NCI-H2171 (cell line): ENCODE results near the gene METTL8.

Experiments
- DNase-seq: peaks from one replicate; lab custom pipeline; 2025; lab: John Stamatoyannopoulos, UW

Gene METTL8

GRCh38 chr2:171309455-171310286, 124.1 kb downstream of the METTL8 start:
- no peak for DNase-seq

- DNase-seq: no peak
These were observed 125.3 kb downstream of the METTL8 start for GRCh38 chr2:171308280-171309054.

GRCh38 chr2:171307560-171307959, 126.2 kb downstream of the METTL8 start:
- no peak for DNase-seq

- DNase-seq: no peak
These were observed 135.8 kb downstream of the METTL8 start for GRCh38 chr2:171297956-171298355.

- DNase-seq: no peak
These were observed 139.2 kb downstream of the METTL8 start for GRCh38 chr2:171294608-171295007.

GRCh38 chr2:171293661-171294060, 140.1 kb downstream of the METTL8 start:
- DNase-seq: no peak

- DNase-seq: no peak
These were observed 143.8 kb downstream of the METTL8 start for GRCh38 chr2:171289991-171290390.

GRCh38 chr2:171289316-171289715, 144.5 kb downstream of the METTL8 start:
- DNase-seq: no peak

- DNase-seq: no peak
These were observed 146.2 kb downstream of the METTL8 start for GRCh38 chr2:171287611-171288010.

GRCh38 chr2:171287036-171287571, 146.7 kb downstream of the METTL8 start:
- DNase-seq: no peak

- DNase-seq: peak; percentile 65
These were observed 152.7 kb downstream of the METTL8 start for GRCh38 chr2:171281110-171281509.

- no peak for DNase-seq
These were observed 153.6 kb downstream of the METTL8 start for GRCh38 chr2:171279983-171280790.

- no peak for DNase-seq
These were observed 159.0 kb downstream of the METTL8 start for GRCh38 chr2:171274757-171275156.

GRCh38 chr2:171271971-171272436, 161.8 kb downstream of the METTL8 start:
- DNase-seq: no peak

- no peak for DNase-seq
These were observed 162.4 kb downstream of the METTL8 start for GRCh38 chr2:171271386-171271785.

GRCh38 chr2:171267855-171268629, 165.7 kb downstream of the METTL8 start:
- DNase-seq: no peak
